GM19193 (cell line): Measurements from ENCODE around the gene DGKB.

Source experiments
- POLR2A ChIP-seq: IDR thresholded peaks from 4 replicates; pipeline ENCODE4 v1.6.1; 2011; ENCODE audit not compliant: insufficient read depth, insufficient read length; ENCODE audit errors: extremely low read depth

Gene DGKB

GRCh38 chr7:14341200-14341775, 561.3 kb downstream of the DGKB start:
- TF ChIP-seq POLR2A, result no peak

DNA sequence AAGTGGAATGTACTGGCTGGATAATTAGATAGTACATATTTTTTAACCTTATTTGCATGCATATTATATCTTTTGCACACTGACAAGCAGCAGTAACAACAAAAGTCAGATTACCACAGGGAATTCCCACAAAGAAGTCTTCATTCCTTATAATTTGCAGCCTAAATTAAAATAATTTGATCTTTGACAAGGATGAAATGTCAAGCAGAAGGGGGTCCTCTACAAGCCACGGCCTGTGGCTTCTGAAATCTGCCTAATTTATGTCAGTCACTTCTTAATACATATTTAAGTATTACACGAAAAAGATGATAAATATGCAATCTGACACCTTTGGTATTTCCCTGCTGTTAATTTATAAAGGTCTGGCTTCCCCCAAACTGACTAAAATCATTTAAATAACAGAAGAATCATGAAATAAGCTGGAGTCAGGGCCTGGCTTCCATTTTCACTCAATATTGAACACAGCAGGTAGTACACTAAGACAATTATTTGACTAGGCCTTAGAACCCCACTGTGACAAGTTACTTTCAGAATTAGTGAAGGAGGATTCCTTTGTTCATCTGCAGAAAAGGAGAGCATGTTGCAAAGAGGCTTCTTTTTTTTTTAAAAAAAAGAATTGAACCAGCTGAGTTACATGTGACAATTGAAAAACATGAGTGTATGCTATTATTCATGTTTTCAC, 562.0 kb downstream of the DGKB start:
- TF ChIP-seq POLR2A, result no peak

DNA sequence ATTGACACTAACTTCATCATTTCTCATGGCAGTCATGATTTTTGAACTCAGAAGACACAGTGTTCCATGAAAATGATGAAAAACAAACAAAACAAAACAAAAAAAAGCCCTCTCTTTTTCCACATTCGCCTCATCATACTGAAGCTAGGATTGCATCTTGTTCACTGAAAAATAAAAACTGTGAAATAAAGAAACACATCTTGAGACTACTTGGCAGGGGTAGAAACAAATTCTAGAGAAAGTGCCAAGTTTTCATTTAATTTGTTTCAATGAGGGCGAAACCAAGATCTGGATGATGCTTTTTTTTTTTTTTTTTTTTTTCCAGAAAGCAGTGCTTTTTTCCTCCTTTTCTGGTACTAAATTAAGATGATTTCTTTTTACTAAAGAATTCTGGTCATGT, 562.7 kb downstream of the DGKB start:
- no peak for TF ChIP-seq POLR2A

DNA sequence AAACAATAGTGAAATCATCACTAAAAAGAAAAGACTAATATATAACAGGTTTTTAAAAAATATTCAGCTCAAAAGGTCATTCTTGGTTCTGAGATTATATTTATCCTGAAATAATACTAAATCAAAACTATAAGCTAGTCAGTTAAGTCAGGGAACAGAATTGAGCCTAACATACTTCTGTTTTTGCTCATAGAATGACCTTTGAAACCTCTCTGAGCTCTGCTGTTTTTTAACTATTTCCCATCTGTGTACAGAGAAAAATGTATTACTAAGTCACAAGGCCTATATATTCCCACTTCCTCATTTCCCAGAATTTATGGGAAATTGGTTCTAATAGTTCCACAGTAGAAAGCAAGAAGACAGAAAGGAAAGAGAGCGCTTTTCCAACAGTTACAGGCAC, 566.3 kb downstream of the DGKB start:
- no peak for TF ChIP-seq POLR2A

- TF ChIP-seq POLR2A, result no peak
These were observed 570.4 kb downstream of the DGKB start for GRCh38 chr7:14332155-14332554.

- no peak for TF ChIP-seq POLR2A
These were observed 577.8 kb downstream of the DGKB start for GRCh38 chr7:14324767-14325166.

DNA sequence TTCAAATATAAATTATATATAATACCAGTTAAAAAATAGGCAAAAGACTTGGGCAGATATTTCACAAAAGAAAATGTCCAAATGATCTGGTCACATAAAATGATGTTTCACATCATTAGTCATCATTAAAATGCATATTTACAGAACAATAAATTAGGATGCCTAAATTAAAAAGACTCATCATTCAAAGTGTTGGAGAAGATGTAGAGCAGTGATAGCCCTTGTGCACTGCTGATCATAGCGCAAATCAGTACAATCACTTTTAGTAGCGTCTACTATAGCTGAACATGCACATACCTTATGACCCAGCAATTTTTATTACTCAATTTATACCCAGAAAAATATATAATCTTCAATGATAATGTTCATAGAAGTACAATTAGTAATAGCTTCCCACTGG, 579.8 kb downstream of the DGKB start:
- no peak for TF ChIP-seq POLR2A

DNA sequence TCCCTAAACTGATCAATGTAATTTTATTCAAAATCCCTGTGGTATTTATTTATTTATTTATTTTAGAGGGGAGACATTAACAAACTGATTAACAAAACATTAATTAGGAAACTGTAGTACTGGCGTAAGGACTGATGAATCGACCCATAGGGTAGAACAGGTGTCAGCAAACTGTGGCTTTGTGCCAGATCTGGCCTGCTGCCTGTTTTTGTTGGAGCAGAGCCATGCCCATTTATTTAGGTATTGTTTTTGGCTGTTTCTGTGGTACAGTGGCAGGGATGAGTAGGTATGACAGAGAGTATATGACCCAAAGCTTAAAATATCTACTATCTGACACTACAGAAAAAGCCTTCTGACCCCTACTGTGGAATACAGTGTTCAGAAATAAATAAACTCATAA, 580.6 kb downstream of the DGKB start:
- no peak for TF ChIP-seq POLR2A

DNA sequence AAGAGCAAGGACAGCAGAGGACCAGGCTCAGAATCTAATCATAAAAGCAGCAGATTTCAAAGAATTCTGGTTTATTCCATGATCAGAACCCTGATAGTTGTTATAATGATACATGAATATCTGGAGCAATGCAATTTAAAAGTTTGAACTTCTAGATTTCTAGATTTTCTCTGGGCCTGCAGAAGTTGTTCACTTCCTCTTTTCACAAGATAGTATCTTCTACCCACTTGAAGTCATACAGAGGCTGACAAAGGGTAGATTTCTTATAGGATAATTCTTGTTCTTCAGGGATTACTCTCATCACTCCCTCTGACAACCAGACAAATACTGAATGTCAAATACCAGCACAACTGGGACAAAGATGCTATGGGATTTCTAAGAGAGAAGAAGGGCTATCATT, 593.1 kb downstream of the DGKB start:
- no peak for TF ChIP-seq POLR2A

- TF ChIP-seq POLR2A, result no peak
These were observed 597.2 kb downstream of the DGKB start for GRCh38 chr7:14305233-14305866.

DNA sequence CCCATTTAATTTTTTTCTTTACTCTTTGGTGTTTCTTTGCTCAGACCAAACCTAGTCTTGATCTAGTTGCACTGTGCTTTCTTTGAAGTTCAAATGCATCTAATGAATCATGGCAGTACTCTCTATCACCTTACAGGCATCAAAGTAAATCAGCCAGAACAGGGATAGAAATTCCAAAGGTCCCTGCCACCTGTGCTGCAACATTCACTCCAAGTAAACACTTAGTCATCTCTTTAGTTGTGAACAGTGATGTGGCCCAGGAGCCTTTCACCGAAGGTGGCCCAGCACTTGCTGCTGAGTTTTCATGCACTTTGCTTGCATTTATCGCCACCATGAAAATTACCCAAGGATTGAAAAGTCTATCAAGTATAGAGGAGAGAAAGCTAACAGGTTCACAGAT, 599.0 kb downstream of the DGKB start:
- TF ChIP-seq POLR2A, result no peak

GRCh38 chr7:14294637-14295036, 607.9 kb downstream of the DGKB start:
- TF ChIP-seq POLR2A, result no peak

DNA sequence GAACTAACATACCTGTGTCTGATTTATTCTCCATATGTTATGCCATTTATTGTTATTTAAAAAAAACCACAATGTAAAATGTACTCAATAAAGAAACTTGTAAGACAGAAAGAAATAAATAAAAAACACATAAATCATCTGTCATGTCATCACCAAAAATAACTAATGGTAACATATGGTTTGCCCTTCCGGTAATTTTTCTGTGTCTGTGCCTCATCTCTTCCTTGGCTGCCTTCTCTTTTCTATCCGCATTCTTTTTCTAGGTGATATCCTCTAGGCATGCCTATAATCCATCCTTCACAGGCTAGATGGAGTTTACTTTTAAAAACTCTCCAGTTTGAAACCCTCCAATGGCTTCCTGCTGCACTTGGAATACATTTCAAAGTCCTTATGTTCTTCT, 609.1 kb downstream of the DGKB start:
- TF ChIP-seq POLR2A, result no peak

DNA sequence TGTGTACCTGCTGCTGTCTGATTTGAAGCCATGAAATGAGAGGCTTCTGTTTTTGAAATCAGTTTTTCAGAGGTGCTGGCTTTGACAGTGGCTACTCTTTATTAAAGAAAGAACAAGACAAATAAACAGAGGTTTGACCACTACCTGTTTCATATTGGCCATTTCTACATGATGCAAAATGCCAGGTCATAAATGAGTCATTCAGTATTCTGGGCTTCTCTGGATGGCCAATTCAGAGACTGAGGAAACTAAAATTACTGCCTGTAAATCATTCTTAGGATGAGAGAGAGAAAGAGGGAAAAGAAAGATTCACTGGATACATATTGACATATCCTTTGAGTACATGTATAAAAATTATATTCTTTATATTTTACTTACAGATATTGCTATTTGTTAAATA, 609.8 kb downstream of the DGKB start:
- no peak for TF ChIP-seq POLR2A

DNA sequence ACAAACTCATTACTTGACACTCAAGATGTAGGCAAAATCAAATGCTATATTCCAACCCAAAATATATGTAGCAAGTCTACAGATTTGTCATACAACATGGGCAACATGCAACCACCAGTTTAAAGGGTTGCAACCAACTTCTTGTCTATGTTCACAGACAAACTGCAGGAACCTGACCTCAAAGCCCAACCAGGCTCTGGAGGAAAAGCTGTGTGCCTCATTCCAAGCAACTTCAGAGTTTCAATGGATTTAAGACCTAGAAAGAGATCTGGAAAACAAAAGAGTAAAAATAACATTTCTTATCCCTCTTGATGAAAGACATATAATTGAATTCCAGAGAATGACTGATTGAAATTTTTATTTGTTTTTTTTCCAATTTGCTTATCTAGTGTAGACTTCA, 612.6 kb downstream of the DGKB start:
- TF ChIP-seq POLR2A, result no peak

DNA sequence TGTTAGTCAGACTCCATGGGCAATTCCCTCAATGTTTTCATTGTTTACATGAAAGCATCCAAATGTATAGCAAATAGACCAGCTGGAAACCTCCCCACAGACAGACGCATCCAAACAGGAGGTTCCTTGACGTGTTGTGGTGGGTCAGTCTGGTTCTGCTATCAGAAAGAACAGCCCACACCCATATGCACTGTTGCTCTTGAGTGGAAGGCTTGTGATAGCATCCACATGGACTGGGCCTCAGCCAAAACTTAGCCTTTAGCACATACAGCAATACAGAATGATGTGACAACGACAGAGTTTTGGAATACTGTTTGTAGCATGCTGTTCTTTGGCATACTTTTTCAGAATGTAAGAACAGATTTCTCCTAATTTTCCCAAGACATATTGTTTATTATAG, 613.9 kb downstream of the DGKB start:
- no peak for TF ChIP-seq POLR2A
